HG03045 (cell line): ENCODE measurements around the gene PPP1R36.
"Not testable (repeated sequence)": the region's sequence is repeated elsewhere in the genome, so short reads cannot be mapped to it uniquely, and the experiment has no call there.

Source experiments
- ATAC-seq: cut with Tn5 transposase; IDR thresholded peaks from one replicate; pipeline ENCODE4 v1.9.1; 2021; ENCODE audit warnings: mild to moderate bottlenecking, moderate library complexity; ENCODE audit not compliant: unreplicated experiment

Gene PPP1R36

DNA sequence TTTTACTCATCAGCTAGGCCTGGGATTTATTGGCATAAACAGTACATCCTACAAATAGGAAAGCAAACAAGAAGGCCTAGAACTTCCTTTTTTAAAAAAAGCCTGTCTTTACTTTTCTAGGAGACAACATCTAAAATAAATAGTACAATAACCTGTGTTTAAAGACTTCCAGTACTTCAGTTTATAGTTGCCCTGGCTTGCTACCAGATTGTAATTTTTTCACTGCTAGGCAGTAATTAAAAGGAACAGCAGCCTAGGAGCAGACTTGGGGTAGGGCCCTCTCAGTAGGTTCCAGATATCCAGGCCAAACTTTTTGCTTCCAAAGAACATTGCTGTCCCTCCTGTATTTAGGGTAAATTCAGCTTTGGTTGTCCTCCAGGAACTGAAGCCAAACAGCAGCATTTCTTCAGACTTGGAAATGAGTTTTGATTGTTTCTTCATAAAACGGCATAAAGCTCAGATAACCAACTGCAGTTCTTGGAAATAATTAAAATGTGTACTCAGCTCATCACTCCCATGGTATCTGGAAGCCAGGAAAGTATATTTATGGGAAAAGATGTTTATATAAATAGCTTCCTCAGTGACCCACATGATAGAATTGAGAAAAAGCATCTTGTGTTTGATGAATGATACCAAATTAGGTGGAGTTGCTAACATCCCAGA, 61.7 kb downstream of the PPP1R36 start:
- ATAC-seq = no peak

DNA sequence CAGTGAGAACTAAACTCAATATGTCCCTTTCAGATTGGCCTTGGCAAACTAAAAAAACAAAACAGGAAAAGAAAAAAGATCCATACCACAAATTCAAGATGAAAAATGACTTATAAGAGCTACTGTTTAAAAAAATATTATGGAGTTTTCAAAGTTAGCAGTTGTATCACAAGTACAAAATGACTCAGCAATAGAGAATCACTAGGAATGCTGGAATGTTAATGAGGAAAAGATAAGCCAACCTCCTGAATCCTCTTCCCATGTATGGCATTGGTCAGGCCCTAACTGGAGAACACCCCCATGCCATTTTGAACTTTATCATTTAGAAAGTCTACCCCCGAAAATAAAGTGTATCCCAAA, 62.2 kb downstream of the PPP1R36 start:
- ATAC-seq = no peak

DNA sequence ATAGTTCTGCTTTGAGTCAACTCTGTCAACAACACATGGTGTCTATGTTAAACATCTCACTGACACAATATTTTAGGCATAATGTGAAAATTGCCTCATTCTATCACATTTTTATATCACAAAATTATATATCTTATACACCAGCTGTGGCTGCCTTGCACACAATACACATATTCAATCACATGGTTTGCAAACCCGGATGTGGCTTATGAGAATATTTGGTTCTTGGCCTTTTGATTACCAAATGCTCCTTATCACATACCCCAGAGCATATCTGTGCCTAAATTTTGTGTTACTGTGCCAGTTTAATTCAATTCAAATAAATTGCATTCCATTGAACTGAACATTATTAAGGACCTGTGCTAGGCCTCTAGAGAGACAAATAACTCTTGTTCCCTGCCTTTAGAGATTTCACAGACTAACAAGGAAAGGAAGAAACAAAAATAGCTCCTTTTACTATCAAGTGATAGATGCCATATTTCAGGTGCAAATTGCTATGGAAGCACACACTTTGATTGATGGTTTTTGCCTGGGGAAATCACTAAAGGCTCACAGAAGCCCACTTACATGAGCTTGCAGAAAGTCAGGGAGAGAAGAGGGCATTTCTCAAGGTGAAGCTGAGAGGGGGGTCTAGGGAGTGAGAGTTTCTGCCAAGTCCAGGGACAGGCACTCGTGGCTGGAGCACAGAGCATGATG, 63.4 kb downstream of the PPP1R36 start:
- ATAC-seq = no peak

DNA sequence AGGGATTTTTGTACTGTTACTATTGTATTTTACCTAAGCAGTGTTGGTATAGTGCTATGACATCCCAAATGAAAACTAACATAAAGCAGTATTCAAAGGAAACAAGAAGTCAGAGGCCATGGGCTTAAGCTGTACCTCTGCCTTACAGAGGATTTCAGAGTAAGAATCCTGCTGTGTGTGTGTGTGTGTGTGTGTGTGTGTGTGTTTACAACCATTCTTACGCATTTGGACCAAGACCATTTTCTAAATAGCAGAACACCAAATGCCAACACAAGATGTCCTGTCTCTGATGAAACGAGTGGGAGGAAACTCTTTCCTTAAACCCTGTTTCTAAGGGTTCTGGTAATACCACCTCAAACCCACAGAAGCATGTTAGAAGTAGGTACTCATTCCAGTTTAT, 64.4 kb downstream of the PPP1R36 start:
- no peak for ATAC-seq

DNA sequence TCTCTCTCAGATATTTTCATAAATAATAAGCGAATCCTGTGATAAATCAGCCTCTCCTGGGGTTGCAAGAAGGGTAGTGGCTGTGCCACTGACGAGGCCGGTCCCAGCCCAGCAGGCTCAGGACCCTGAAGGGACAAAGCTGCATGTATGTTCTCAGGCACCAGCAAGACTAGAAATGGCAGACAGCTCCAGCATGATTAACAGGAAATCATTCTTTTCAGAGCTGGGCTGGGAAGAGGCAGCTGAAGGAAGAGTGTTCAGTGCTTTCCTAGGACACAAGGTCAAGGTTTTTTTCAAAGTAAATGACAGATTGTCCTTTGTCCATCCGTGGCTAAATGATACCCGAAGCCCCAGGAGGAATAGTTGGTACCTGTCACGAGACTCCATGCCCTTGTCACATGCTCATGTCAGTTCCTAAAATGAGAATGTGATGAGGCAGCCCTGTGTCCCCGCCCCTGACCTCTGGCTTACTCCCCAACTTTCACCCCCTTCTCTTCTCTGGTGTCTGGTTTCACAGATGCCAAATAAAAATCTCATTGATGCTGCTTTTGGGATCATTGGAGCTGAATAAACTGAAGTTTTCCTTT, 65.1 kb downstream of the PPP1R36 start:
- no peak for ATAC-seq

DNA sequence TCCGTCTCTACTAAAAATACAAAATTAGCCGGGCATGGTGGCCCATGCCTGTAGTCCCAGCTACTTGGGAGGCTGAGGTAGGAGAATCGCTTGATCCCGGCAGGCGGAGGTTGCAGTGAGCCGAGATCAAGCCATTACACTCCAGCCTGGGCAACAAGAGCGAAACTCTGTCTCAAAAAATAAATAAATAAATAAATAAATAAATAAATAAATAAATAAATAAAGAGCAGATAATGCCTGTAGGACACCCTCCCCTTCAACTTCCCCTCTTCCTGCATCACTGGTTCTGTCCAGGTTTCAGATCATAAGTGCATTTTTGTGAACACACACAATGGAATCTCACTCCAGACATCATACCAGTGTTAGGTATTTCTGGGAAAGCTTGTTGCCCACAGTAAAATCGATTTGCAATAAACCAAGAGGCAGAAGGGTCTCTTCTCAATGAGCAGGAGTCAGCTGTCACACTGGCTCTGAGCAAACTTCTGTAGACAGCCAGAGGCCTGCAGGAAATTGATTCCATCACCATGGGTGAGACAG, 68.2 kb downstream of the PPP1R36 start:
- ATAC-seq = not testable (repeated sequence)

DNA sequence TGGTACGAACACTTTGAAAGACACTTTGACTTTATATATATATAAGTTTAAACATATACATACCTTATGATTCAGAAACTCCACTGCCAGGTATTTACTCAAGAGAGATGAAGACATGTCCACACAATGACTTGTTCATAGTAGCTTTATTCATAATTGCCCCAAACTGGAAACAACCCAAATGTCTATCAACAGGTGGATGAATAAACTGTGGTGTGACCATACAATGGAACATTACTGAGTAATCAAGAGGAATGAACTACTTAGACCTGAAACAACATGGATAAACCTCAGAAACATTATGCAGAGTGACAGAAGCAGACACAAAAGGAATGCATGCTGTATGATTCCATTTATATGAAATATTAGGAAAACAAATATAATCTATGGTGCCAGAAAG, 71.1 kb downstream of the PPP1R36 start:
- ATAC-seq = no peak

DNA sequence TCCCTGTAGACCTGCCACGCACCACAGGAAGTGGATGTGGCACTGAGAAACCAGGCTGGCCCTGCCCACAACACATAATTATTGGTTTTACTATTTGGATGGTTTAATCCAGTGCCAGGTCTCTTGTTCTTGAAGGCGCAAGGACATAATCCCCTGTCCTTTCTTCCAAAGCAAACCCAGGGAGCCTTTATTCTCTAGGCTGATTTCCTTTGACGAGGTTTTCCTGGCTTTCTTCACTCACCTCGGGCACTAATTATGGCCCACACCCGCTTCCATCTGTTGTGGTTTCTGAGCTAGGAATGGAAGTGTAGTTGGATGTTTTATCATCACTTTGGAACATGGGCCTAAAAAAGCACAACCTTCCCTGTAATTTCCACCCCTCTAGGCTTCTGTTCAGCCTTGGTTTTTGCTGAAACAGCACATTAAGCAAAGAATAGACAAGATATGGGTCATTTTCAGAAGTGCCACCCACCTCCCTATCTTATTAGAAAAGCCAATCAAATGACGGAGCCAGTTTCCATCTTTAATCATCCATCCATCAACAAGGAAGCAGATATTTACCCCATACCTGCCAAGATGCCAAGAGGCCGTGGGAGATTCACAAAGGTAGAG, 73.9 kb downstream of the PPP1R36 start:
- no peak for ATAC-seq

DNA sequence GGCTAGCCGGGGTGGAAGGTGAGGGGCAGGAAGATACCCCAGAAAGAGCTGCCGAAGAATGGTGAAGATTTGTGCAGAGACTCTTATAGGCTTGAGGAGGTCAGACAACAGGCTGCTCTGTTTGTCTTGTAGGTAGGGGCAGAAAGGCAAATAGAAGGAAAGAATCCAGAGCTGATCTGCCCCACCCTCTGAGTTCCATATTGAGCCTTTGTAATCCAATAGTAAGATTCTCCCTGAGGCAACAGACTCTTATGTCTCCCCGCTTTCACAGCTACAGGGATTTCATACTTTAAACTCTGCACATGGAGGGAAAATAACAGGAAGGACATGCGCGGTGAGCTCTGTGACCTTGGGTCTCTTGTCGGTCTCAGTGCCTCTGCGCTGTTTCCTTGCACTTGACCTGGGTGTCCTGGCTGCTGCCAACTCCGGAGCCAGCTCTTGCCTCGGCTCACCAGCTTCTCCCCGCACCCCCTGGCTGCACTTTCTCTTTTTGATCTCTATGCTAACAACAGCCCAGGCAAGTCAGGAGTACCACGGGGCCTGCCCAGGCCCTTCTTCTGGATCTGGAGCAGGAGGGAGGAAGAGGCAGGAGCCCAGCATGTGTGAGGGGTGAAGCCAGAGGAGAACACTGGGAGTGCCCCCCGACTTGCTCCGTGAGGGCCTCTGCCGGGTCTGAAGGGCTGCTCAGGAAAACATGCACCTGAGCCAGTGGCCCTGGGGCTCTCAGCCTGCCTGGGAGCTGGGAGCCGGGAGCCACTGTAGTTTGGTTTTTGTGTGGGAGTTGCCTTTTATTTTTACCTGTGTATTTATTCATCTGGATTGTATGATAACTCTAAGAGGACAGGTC, 75.8 kb downstream of the PPP1R36 start:
- no peak for ATAC-seq

DNA sequence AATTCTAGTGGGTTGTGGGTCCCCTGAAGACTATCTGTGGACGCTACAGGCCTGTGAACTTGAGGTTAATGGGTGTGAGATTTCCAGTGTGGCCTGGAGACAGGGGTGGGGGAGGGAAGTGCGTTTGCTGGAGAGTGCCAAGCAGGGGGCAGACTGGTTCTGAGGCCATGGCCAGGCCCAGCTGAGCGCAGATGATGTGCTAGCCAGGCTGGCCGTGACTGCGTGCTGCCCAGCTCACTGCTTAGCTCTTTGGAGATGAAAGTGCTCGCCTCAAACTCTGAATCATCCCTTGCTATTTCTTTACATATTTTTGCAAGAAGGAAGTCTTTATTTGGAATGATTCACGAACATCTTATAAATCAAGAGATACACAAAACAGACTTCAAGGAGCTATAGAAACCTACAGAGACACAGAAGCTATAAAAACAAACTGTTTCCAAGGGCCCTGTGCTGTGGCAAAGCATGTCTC, 79.2 kb downstream of the PPP1R36 start:
- no peak for ATAC-seq

DNA sequence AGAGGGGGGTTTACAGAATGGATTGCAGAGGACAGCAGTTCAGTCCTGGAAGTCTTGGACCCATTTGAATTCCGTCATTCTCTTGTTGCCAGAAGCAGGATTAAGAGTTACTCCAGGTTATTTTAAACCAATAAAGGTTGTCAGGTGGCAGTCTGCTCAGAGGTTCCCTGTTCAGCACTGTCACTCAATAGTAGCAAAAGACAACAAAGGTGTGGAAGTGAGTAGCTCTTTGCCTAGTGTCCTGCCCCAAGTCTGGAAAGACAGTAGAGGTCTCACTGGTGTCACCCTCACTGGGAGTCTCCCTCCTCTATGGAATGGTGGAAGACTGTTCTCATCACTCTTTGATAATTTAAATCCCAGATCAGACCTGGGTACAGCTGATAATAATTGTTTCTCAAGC, 81.0 kb downstream of the PPP1R36 start:
- ATAC-seq = no peak

DNA sequence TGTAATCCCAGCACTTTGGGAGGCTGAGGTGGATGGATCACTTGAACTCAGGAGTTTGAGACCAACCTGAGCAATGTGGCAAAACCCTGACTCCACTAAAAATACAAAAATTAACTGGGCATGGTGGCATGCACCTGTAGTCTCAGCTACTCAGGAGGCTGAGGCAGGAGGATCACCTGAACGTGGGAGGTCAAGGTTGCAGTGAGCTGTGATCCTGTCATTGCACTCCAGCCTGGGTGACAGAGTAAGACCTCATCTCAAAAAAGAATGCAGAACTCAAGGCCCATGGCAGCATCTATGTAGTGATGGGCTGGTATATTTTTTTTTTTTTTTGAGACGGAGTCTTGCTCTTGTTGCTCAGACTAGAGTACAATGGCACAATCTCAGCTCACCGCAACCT, 81.5 kb downstream of the PPP1R36 start:
- not testable (repeated sequence) for ATAC-seq

DNA sequence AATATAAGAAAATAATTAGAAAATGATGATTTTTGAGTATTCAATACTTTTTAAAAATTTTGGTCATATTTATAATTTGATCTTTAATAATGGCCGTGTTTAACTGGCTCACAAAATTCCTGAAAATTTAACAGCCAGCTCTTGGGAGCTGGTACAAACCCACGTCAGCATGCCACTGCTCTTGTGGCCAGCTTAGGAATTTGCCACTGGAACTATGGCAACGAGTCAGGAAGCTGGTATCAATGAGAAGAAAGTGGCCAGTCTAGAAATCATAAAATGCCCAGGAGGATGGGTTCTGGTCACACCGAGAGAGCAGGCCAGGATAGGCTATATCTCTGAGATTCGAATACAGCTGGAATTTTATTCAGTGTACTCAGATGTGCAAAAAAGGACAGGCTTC, 82.3 kb downstream of the PPP1R36 start:
- no peak for ATAC-seq

DNA sequence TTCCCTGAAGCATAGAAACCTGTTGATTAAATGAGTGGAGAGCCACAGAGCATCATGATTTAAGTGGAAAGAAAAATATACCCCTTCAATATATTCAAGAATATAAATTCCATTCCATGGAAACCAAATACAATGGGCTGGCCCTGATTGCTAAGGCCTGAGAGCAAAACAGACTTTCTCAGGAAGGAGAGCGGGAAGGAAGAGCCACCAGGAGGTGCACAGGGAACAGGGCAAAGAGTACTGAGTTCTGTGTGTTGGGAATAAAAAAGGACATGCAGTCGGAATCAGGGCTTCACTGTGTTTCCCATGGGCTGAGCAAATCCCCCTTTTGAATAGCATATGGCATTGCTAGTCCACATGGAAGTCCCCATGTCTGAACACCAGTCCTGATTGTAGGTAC, 84.8 kb downstream of the PPP1R36 start:
- ATAC-seq = no peak

DNA sequence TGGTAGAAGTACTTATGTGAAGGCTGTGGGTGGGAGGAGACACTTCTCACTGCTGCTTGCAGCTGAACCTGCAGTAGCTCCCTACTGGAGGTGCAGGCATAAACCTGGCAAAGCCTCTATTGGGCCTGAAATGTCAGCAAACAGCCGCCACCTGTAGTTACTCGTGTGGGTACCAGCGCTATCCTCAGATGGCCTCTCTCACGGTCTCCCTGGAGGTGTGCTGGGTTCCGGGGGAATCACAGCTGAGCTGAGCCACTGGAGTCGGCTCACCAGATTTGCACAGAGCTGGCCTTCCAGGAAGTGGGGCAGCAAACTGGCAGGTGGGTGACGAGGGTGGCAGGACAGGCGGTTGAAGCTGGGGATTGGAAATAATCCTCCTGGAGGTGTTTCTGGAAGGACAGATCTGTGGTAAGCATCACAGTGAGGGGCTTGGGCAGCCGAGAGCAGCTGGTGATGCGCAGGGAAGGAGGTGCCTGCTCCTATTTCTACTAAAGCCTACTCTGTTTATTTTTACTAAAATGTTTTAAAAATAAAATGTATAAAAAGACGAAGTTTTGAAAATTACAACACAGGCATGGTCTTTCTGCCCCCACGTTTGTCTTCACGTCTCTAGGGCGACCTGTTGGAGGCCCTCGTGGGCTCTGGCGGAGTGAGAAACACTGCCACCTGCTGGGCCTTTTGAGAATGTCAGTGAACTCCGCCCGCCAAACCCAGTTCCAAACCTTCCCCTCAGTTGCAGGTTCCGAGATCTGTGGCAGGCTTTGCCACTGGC, 86.6 kb downstream of the PPP1R36 start:
- no peak for ATAC-seq

DNA sequence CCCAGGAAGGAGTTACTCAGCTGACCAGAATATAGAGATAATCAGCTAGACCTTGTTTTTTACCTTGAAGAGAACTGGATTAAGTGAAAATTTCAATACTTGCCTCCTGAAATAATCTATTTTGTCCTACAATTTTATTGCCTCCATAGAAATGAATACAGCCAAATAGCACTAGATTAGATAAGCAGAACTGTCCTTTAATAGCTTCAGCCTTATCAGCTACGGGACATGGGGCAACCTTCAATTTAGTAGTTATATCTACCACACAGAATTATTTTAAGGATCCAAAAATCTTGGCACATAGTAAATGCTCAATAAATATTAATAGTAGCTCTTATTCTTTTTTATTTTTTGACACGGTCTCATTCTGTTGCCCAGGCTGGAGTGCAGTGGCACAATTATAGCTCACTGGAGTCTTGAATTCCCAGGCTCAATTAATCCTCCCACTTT, 87.2 kb downstream of the PPP1R36 start:
- no peak for ATAC-seq

DNA sequence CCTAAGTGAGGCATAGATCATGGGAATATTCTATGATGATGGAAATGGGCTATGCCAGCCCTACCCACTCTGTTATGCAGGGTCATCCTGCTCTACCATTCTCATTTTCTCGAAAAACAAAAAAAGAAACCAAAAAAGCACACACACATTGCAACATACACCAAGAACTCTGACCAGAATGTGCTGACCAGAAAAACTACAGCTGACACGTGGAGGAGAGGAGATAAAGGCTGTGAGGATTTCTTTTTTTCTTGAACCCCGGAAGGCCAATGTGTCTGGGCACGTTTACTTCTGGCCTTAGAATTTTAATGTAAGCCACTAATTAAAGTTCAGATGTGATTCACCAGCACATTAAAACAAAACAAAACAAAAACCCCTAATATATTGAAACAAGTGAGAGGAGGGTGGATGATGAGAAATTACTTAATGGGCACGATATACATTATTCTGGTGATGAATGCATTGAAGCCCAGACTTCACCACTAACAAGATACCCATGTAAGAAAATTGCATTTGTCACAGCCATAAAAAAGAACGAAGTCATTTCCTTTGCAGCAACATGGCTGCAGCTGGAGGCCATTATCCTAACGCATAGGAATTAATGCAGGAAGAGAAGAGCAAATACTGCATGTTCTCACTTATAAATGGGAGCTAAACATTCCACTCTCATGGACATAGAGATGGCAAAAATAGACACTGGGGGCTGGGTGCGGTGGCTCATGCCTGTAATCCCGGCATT, 88.1 kb downstream of the PPP1R36 start:
- no peak for ATAC-seq

DNA sequence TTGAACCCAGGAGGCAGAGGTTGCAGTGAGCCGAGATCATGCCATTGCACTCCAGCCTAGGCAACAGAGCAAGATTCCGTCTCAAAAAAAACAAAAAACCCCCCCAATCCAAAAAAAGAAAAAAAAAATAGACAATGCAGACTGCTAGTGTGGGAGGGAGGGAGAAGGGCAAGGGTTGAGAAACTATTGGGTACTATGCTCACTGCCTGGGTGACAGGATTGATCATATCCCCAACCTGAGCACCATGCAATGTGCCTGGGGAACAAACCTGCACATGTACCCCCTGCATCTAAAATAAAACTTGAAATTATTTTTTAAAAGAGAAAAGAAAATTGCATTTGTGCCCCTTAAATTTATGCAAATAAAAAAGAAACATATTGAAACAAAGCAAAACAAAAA, 88.9 kb downstream of the PPP1R36 start:
- no peak for ATAC-seq
